IMR-90 (cell line): Measurements from ENCODE around the gene ITGB5. TPM values are rescaled to one million over a fixed set of nuclear protein-coding genes. Genes with fewer than 3 reads are reported as not detected.

ENCODE experiments used
- ATAC-seq: fragments of 200-7000 bp; cut with Tn5 transposase; 2 replicates; pipeline ENCODE4 v1.9.1; 2020; ENCODE audit warnings: low read depth, mild to moderate bottlenecking, moderate library complexity
- BruUV-seq: library from RNA; stranded (reverse); fragments of 400-500 nt; replicated peaks from 2 replicates; lab custom pipeline; 2021; lab: Mats Ljungman, UMichigan
- CTCF ChIA-PET: fragments of 300-600 bp; formaldehyde crosslinking; extraction: SDS; loops from one replicate; lab custom pipeline; 2021; ENCODE audit warnings: antibody characterized with exemption; lab: Yijun Ruan, JAX
- POLR2A ChIA-PET: fragments of 300-600 bp; sonication (Branson Sonifier 250); formaldehyde crosslinking; loops from one replicate; lab custom pipeline; 2022; ENCODE audit warnings: antibody characterized with exemption; ENCODE audit not compliant: unreplicated experiment; lab: Charles Lee
- DNase-seq: peaks from one replicate; pipeline ENCODE4 v3.0.0; 2013
- H2AFZ ChIP-seq: replicated peaks from 2 replicates; pipeline ENCODE3; 2013; ENCODE audit warnings: low read length, mild to moderate bottlenecking; ENCODE audit not compliant: poor library complexity
- H2AK5ac ChIP-seq: 2 replicates; pipeline ENCODE4 v1.6.1; 2013; ENCODE audit warnings: low read depth, low read length, inconsistent platforms
- H2AK9ac ChIP-seq: replicated peaks from 2 replicates; pipeline ENCODE3; 2013; ENCODE audit warnings: mild to moderate bottlenecking, low read depth, low read length, moderate library complexity; ENCODE audit not compliant: poor library complexity
- H2BK120ac ChIP-seq: 2 replicates; pipeline ENCODE4 v1.6.1; 2013; ENCODE audit warnings: low read depth, low read length, inconsistent platforms
- H2BK15ac ChIP-seq: 3 replicates; pipeline ENCODE4 v1.6.1; 2013; ENCODE audit warnings: low read depth, low read length, inconsistent platforms
- H2BK20ac ChIP-seq: 2 replicates; pipeline ENCODE4 v1.6.1; 2013; ENCODE audit warnings: low read depth, mild to moderate bottlenecking, inconsistent platforms, low read length, moderate library complexity
- H2BK5ac ChIP-seq: 2 replicates; pipeline ENCODE4 v1.6.1; 2013; ENCODE audit warnings: mild to moderate bottlenecking, low read depth, low read length, inconsistent platforms; ENCODE audit not compliant: poor library complexity, severe bottlenecking
- H3K14ac ChIP-seq: replicated peaks from 2 replicates; pipeline ENCODE4 v1.6.1; 2013; ENCODE audit warnings: low read depth, low read length, inconsistent platforms
- H3K18ac ChIP-seq: 2 replicates; pipeline ENCODE4 v1.6.1; 2013; ENCODE audit warnings: low read depth, low read length, control low read depth
- H3K23ac ChIP-seq: 2 replicates; pipeline ENCODE4 v1.6.1; 2013; ENCODE audit warnings: low read depth, low read length, inconsistent platforms
- H3K27ac ChIP-seq: 2 replicates; pipeline ENCODE4 v1.5.1; 2013; ENCODE audit warnings: mild to moderate bottlenecking, control low read depth, low read length; ENCODE audit not compliant: insufficient read depth
- H3K27me3 ChIP-seq: 2 replicates; pipeline ENCODE4 v1.6.1; 2013; ENCODE audit warnings: low read length; ENCODE audit not compliant: control insufficient read depth, insufficient read depth
- H3K36me3 ChIP-seq: 2 replicates; pipeline ENCODE4 v1.6.1; 2013; ENCODE audit warnings: low read length, mixed read lengths; ENCODE audit not compliant: control insufficient read depth, insufficient read depth
- H3K4ac ChIP-seq: 2 replicates; pipeline ENCODE4 v1.6.1; 2013; ENCODE audit warnings: low read depth, low read length, inconsistent platforms
- H3K4me1 ChIP-seq: 2 replicates; pipeline ENCODE4 v1.6.1; 2013; ENCODE audit warnings: low read length, mixed read lengths; ENCODE audit not compliant: control insufficient read depth, insufficient read depth
- H3K4me2 ChIP-seq: 2 replicates; pipeline ENCODE4 v1.6.1; 2013; ENCODE audit warnings: low read depth, mild to moderate bottlenecking, control low read depth, low read length, moderate library complexity
- H3K4me3 ChIP-seq: 2 replicates; pipeline ENCODE4 v1.5.1; 2013; ENCODE audit warnings: low read depth, mild to moderate bottlenecking, control low read depth, low read length, moderate library complexity; ENCODE audit not compliant: insufficient read depth
- H3K56ac ChIP-seq: 2 replicates; pipeline ENCODE4 v1.6.1; 2013; ENCODE audit warnings: low read length, inconsistent platforms; ENCODE audit not compliant: insufficient read depth; ENCODE audit errors: extremely low read depth
- H3K79me1 ChIP-seq, 2 experiments: 2 replicates each; pipeline ENCODE4 v1.6.1; 2013; ENCODE audit warnings: low read length in 2 of 2, inconsistent platforms in 1 of 2, low read depth in 1 of 2
- H3K9ac ChIP-seq: 2 replicates; pipeline ENCODE4 v1.6.1; 2013; ENCODE audit warnings: low read depth, low read length, control low read depth
- H3K9me1 ChIP-seq: 2 replicates; pipeline ENCODE4 v1.6.1; 2013; ENCODE audit warnings: low read length, inconsistent platforms; ENCODE audit not compliant: insufficient read depth
- H3K9me3 ChIP-seq: 2 replicates; pipeline ENCODE4 v1.6.1; 2013; ENCODE audit warnings: low read length; ENCODE audit not compliant: control insufficient read depth, insufficient read depth
- H4K20me1 ChIP-seq: 2 replicates; pipeline ENCODE4 v1.6.1; 2013; ENCODE audit warnings: low read length, inconsistent platforms; ENCODE audit not compliant: insufficient read depth
- H4K5ac ChIP-seq: 2 replicates; pipeline ENCODE4 v1.6.1; 2013; ENCODE audit warnings: mild to moderate bottlenecking, low read depth, low read length, control low read depth
- H4K8ac ChIP-seq, 2 experiments: 2 replicates each; pipeline ENCODE4 v1.6.1; 2013; ENCODE audit warnings: low read depth in 2 of 2, low read length in 2 of 2, control low read depth in 1 of 2, inconsistent platforms in 1 of 2
- H4K91ac ChIP-seq: 2 replicates; pipeline ENCODE4 v1.6.1; 2013; ENCODE audit warnings: low read depth, low read length, inconsistent platforms; ENCODE audit not compliant: insufficient read depth
- BHLHE40 ChIP-seq: fragments of 150-350 bp; IDR thresholded peaks from 2 replicates; pipeline ENCODE4 v1.6.1; 2016; ENCODE audit warnings: mild to moderate bottlenecking, low read depth, low read length
- CEBPB ChIP-seq: IDR thresholded peaks from 2 replicates; pipeline ENCODE4 v1.6.1; 2012; ENCODE audit warnings: low read depth, low read length, improper control_type of control experiment
- CHD1 ChIP-seq: IDR thresholded peaks from 2 replicates; pipeline ENCODE4 v1.6.1; 2012; ENCODE audit warnings: low read depth, low read length, improper control_type of control experiment
- CTCF ChIP-seq: conservative IDR thresholded peaks from 2 replicates; pipeline ENCODE4 v1.5.1; 2012; ENCODE audit warnings: mild to moderate bottlenecking, low read depth, low read length, improper control_type of control experiment
- FOS ChIP-seq: fragments of 150-350 bp; IDR thresholded peaks from 2 replicates; pipeline ENCODE4 v1.6.1; 2016; ENCODE audit warnings: low read depth, low read length
- MAFK ChIP-seq: IDR thresholded peaks from 2 replicates; pipeline ENCODE4 v1.6.1; 2012; ENCODE audit warnings: low read depth, low read length, improper control_type of control experiment
- MAZ ChIP-seq: IDR thresholded peaks from 2 replicates; pipeline ENCODE4 v1.6.1; 2012; ENCODE audit warnings: low read depth, mild to moderate bottlenecking, low read length, improper control_type of control experiment, moderate library complexity, borderline replicate concordance
- MXI1 ChIP-seq: IDR thresholded peaks from 2 replicates; pipeline ENCODE4 v1.6.1; 2012; ENCODE audit warnings: low read depth, mild to moderate bottlenecking, low read length, moderate library complexity, borderline replicate concordance
- NFE2L2 ChIP-seq: fragments of 150-350 bp; IDR thresholded peaks from 2 replicates; pipeline ENCODE4 v1.6.1; 2016; ENCODE audit warnings: low read depth, mild to moderate bottlenecking, low read length
- POLR2A ChIP-seq: IDR thresholded peaks from 2 replicates; pipeline ENCODE4 v1.6.1; 2012; ENCODE audit warnings: mild to moderate bottlenecking, low read depth, low read length
- RAD21 ChIP-seq: IDR thresholded peaks from 2 replicates; pipeline ENCODE4 v1.6.1; 2012; ENCODE audit warnings: low read length, improper control_type of control experiment
- RCOR1 ChIP-seq: IDR thresholded peaks from 2 replicates; pipeline ENCODE4 v1.6.1; 2012; ENCODE audit warnings: mild to moderate bottlenecking, low read length, improper control_type of control experiment; ENCODE audit not compliant: insufficient replicate concordance
- RFX5 ChIP-seq: IDR thresholded peaks from 2 replicates; pipeline ENCODE4 v1.8.0; 2012; ENCODE audit warnings: low read depth, mild to moderate bottlenecking, low read length, moderate library complexity
- SMC3 ChIP-seq: fragments of 150-350 bp; IDR thresholded peaks from 2 replicates; pipeline ENCODE4 v1.6.1; 2016; ENCODE audit warnings: low read depth, mild to moderate bottlenecking, antibody characterized with exemption, low read length, moderate library complexity
- USF2 ChIP-seq: fragments of 150-350 bp; IDR thresholded peaks from 2 replicates; pipeline ENCODE4 v1.6.1; 2017; ENCODE audit warnings: mild to moderate bottlenecking, antibody characterized with exemption, low read length, low read depth
- WGBS, 2 experiments: methylation state at CpG; one replicate each; pipeline versions ENCODE4 v1.1.5 to v1.1.7; 2013; ENCODE audit warnings: missing lambda C conversion rate in 2 of 2; ENCODE audit not compliant: insufficient read length in 1 of 2; ENCODE audit errors: extremely low coverage in 2 of 2; 5-methylcytosine and 5-hydroxymethylcytosine counted together
- dilution Hi-C: fragments of 300-500 bp; cut with HindIII; formaldehyde crosslinking; loops from one replicate; pipeline ENCODE4 v1.14.3; 2018; ENCODE audit warnings: low sequenced_read_pairs; ENCODE audit not compliant: unreplicated experiment
- in situ Hi-C: fragments of 300-500 bp; cut with MboI; formaldehyde crosslinking; loops from 3 replicates; pipeline ENCODE4 v1.14.3; 2019; ENCODE audit warnings: low sequenced_read_pairs, inconsistent platforms, mixed read lengths
- intact Hi-C: fragments of 100-400 bp; cut with micrococcal nuclease; formaldehyde crosslinking; loops from 2 replicates; pipeline ENCODE4 v1.10.0; 2022
- polyA plus RNA-seq, 3 experiments: library from polyadenylated mRNA; depleted of rRNA; stranded (reverse); fragments of >200 nt; gene quantifications; 2 replicates each; pipeline ENCODE4 v1.2.3, GENCODE V29; 2012; ENCODE audit warnings: low replicate concordance in 1 of 3
- total RNA-seq: library from RNA; depleted of rRNA; stranded (reverse); fragments of >200 nt; gene quantifications from 2 replicates; pipeline ENCODE4 v1.2.3, GENCODE V29; 2012
- TF ChIP-seq, protein P1 (sequence below): fragments of 150-350 bp; IDR thresholded peaks from 2 replicates; pipeline ENCODE4 v1.6.1; 2016; ENCODE audit warnings: low read depth, mild to moderate bottlenecking, low read length, moderate library complexity, borderline replicate concordance

ITGB5 gene
- total and polyA plus RNA-seq, 2 of the 4 experiments (the other 2 are of a cell fraction), result 85.0 to 101 TPM

DNA sequence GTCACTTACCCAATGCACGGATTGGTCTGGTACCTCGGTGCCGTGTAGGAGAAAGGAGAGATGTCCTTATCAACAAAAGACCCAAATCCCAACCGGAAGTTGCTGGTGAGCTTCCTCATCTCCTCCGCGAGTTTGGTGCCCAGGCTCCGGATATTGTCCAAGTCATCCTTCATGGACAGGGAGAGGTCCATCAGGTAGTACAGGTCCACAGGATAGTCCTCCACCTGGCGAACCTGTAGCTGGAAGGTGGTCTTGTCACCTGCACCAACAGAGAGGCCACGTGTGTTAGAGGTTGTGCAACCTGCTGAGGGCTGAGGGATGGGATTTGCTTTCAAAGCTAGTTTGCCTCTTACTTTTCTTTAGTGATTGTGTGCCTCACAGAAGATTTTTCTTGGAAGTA is 38.9 kb downstream of the ITGB5 start:
- no peak for ATAC-seq
- Histone ChIP-seq H3K79me1 (peaks cover 31 to 61% of the 10 kb centered on the region in 2 experiments), H3K56ac (no peak overlapping the region), H2BK120ac (no peak overlapping the region), H4K20me1 (peaks cover 4% of the 10 kb centered on the region; the same call in 1 of the 2 replicates), H4K5ac (no peak overlapping the region), H4K91ac (no peak overlapping the region), H3K4me2 (no peak overlapping the region), H3K9me1 (peaks cover 34% of the 10 kb centered on the region), H3K4me3 (no peak overlapping the region), H3K36me3 (peaks cover 13% of the 10 kb centered on the region), H3K18ac (no peak overlapping the region), H3K4me1 (peaks cover 32% of the 10 kb centered on the region), H3K23ac (no peak overlapping the region), H3K4ac (no peak overlapping the region), H3K27me3 (no peaks in the 10 kb centered on the region), H3K27ac (no peak overlapping the region), H2AK9ac (no peak overlapping the region), H2BK20ac (no peak overlapping the region), H2BK15ac (no peak overlapping the region), H2BK5ac (no peak overlapping the region), H3K14ac (no peak overlapping the region), H3K9ac (no peak overlapping the region), H2AFZ (no peak overlapping the region), H3K9me3 (no peaks in the 10 kb centered on the region), H4K8ac (no peak overlapping the region), H2AK5ac (no peak overlapping the region; the same call in 1 of the 2 replicates)
- BruUV-seq, result no TSS peak
- dilution Hi-C loops (no loop called here), intact Hi-C loops (no loop called here), in situ Hi-C loops (no loop called here)
- no CpG with 5 or more reads among the region's 9 CpGs for WGBS, 2 experiments
- TF ChIP-seq CEBPB (no peak), FOS (no peak), MXI1 (no peak), CHD1 (no peak), MAZ (no peak), SMC3 (no peak), BHLHE40 (no peak), NFE2L2 (no peak), RFX5 (no peak), USF2 (no peak), CTCF (no peak), POLR2A (no peak), RCOR1 (no peak), RAD21 (no peak), MAFK (no peak)
- TF ChIP-seq, protein P1, sequence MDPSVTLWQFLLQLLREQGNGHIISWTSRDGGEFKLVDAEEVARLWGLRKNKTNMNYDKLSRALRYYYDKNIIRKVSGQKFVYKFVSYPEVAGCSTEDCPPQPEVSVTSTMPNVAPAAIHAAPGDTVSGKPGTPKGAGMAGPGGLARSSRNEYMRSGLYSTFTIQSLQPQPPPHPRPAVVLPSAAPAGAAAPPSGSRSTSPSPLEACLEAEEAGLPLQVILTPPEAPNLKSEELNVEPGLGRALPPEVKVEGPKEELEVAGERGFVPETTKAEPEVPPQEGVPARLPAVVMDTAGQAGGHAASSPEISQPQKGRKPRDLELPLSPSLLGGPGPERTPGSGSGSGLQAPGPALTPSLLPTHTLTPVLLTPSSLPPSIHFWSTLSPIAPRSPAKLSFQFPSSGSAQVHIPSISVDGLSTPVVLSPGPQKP, result no peak
- CTCF ChIA-PET, result no interaction called here
- POLR2A ChIA-PET, result no interaction called here
- DNase-seq, result no peak
